Gastroesophageal sphincter (tissue), 4 donors: Measurements from ENCODE around the gene NSUN6. TPM values are rescaled to one million over a fixed set of nuclear protein-coding genes. Genes with fewer than 3 reads are reported as not detected.

Source experiments
- ATAC-seq: fragments of 150-250 bp; one replicate; pipeline ENCODE4 v1.9.1; 2016; ENCODE audit warnings: mild to moderate bottlenecking, moderate library complexity
- H3K27ac ChIP-seq, 4 donors: fragments of 200-600 bp; sonication (generic) in 3 of 4; 1 replicate in 3 of 4; 2 replicates in 1 of 4; pipeline ENCODE4 v1.5.1; 2016 to 2019
- H3K27me3 ChIP-seq: fragments of 200-600 bp; sonication (generic); one replicate; pipeline ENCODE4 v1.5.1; 2019
- H3K36me3 ChIP-seq, 2 donors: fragments of 200-600 bp; sonication (generic); one replicate each; pipeline ENCODE4 v1.5.1; 2019; ENCODE audit warnings: control low read depth in 1 of 2
- H3K4me1 ChIP-seq, 3 donors: fragments of 200-600 bp; sonication (generic); 1 replicate in 2 of 3; 2 replicates in 1 of 3; pipeline ENCODE4 v1.5.1; 2016 to 2019; ENCODE audit warnings: control low read depth in 2 of 3
- H3K4me3 ChIP-seq, 2 donors: fragments of 200-600 bp; sonication (generic); one replicate each; pipeline ENCODE4 v1.5.1; 2019; ENCODE audit warnings: mild to moderate bottlenecking in 1 of 2, moderate library complexity in 1 of 2
- H3K9me3 ChIP-seq, 3 donors: fragments of 200-600 bp; sonication (generic); one replicate each; pipeline ENCODE4 v1.5.1; 2017 to 2019; ENCODE audit warnings: control low read depth in 2 of 3
- CTCF ChIP-seq, 4 experiments: fragments of 200-600 bp in 2 of 4; fragments of 450-650 bp in 2 of 4; sonication (generic) in 1 of 4; IDR thresholded peaks; one replicate each; pipeline ENCODE4 v1.5.1; 2017 to 2019; ENCODE audit warnings: antibody characterized with exemption in 4 of 4, mild to moderate bottlenecking in 2 of 4, moderate library complexity in 2 of 4
- EP300 ChIP-seq: sonication (generic); formaldehyde crosslinking; IDR thresholded peaks from one replicate; pipeline ENCODE4 v1.6.1; 2017; ENCODE audit warnings: antibody characterized with exemption, mild to moderate bottlenecking
- POLR2A ChIP-seq, 2 donors: fragments of 450-650 bp; IDR thresholded peaks; one replicate each; pipeline ENCODE4 v1.6.1; 2017; ENCODE audit warnings: antibody characterized with exemption in 2 of 2, mild to moderate bottlenecking in 2 of 2, moderate library complexity in 1 of 2
- POLR2AphosphoS5 ChIP-seq: sonication (generic); formaldehyde crosslinking; IDR thresholded peaks from one replicate; pipeline ENCODE4 v1.6.1; 2017; ENCODE audit warnings: antibody characterized with exemption
- WGBS, 2 donors: methylation state at CpG; one replicate each; pipeline ENCODE4 v1.1.5; 2018; ENCODE audit warnings: low coverage in 1 of 2; 5-methylcytosine and 5-hydroxymethylcytosine counted together
- total RNA-seq, 4 donors: library from RNA; depleted of rRNA; stranded (reverse); fragments of >200 nt; gene quantifications; one replicate each; pipeline ENCODE4 v1.1.0, GENCODE V29; 2016

NSUN6 gene
- total RNA-seq, 4 donors from 2014 or later = 5.9 to 16.7 (median 7.1) TPM

DNA sequence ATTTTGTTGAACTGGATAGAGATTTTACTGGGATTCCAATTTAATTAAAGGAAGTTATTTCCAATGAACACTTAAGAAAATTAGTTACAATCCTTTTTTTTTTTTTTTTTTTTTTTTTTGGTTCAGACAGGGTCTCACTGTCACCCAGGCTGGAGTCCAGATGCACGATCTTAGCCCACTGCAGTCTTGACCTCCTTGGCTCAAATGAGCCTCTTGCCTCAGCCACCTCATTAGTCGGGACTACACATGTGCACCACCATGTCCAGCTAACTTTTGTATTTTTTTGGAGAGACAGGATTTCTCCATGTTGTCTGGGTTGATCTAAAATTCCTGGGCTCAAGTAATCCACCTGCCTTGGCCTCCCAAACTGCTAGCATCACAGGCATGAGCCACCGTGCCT lies 5.3 kb upstream of the NSUN6 start:
- WGBS, 2 donors = 62 to 100% methylated on average over 1 to 3 of the region's 3 CpGs
- no peak overlapping the region for H3K4me3 ChIP-seq

DNA sequence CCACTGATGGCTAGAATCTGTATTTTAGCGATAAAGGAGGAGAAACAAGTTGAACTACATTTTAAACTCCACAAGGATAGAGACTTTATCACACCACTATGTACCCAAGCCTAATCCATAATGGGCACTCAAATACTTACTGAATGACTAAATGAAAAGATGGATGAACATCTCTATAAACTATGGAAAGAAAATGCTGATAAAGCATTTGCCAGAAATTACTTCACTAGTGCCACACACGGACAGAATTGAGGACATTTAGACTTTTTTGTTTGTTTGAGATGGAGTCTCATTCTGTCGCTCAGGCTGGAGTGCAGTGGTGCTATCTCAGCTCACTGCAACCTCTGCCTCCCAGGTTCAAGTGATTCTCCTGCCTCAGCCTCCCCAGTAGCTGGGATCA lies 1.7 kb upstream of the NSUN6 start:
- H3K27me3 ChIP-seq = no peaks in the 10 kb centered on the region
- H3K36me3 ChIP-seq = peaks cover 0 to 8% of the 10 kb centered on the region in 2 donors
- no peak overlapping the region for H3K4me3 ChIP-seq
- ATAC-seq = no peak
- TF ChIP-seq POLR2A (IDR thresholded peaks at IDR 0.05) (no peak), POLR2AphosphoS5 (no peak), EP300 (no peak), CTCF (IDR thresholded peaks at IDR 0.05) (no peak)
- H3K27ac ChIP-seq = no peak overlapping the region
- WGBS, 2 donors = 71 to 78% methylated on average over 3 of the region's 3 CpGs
- H3K9me3 ChIP-seq = no peaks in the 10 kb centered on the region
- H3K4me1 ChIP-seq = peaks cover 3 to 39% (median 4%) of the 10 kb centered on the region in 3 donors

More for the DNA sequence above, 5.3 kb upstream of the NSUN6 start:
- H3K36me3 ChIP-seq = peaks cover 0 to 8% of the 10 kb centered on the region in 2 donors
- peaks cover 5 to 34% (median 10%) of the 10 kb centered on the region in 3 donors for H3K4me1 ChIP-seq
- H3K9me3 ChIP-seq = no peaks in the 10 kb centered on the region
- no peak overlapping the region for H3K27ac ChIP-seq
- no peak for ATAC-seq
- no peaks in the 10 kb centered on the region for H3K27me3 ChIP-seq
- TF ChIP-seq POLR2AphosphoS5 = no peak
- TF ChIP-seq POLR2A (IDR thresholded peaks at IDR 0.05) = no peak
- no peak for TF ChIP-seq EP300
- no peak for TF ChIP-seq CTCF (IDR thresholded peaks at IDR 0.05)

DNA sequence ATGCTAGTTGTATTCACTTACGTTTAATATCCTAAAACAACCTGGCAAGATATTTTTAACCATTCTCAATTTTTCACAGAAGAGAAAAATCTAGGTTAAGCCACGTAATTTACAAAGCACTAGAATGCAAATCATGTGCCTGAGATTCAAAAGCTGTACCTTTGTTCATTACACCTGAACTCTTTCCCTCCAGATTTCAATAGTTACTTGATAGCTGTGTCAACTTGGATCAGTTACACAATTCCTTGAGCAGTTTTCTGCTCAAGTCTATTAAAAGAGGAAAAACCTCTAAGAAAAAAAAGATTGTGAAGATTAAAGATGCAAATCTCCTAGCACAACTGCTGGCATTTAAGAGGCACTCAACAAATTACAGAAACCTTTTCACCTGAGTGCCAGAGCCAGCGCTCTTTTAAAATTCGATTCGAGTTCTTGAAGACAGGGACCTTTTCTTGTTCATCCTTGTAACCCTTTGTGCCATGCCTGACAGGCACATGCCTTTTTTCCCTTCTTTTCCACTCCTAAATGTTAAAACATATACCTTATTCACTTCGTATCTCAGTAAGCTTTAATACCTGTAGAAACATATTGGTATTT lies 886 bp downstream of the NSUN6 start:
- 5 to 8% methylated on average over 6 of the region's 6 CpGs for WGBS, 2 donors
- Histone ChIP-seq H3K27ac (peak overlapping the region in 1 of 4 donors; percentile 86), H3K27me3 (no peaks in the 10 kb centered on the region), H3K36me3 (peaks cover 0 to 25% of the 10 kb centered on the region in 2 donors), H3K4me3 (peak overlapping the region; percentile 46 to 71), H3K4me1 (peaks cover 3 to 33% (median 4%) of the 10 kb centered on the region in 3 donors), H3K9me3 (no peaks in the 10 kb centered on the region)
- TF ChIP-seq CTCF (IDR thresholded peaks at IDR 0.05) (no peak), POLR2A (IDR thresholded peaks at IDR 0.05) (no peak), EP300 (no peak), POLR2AphosphoS5 (no peak)
- ATAC-seq = no peak

DNA sequence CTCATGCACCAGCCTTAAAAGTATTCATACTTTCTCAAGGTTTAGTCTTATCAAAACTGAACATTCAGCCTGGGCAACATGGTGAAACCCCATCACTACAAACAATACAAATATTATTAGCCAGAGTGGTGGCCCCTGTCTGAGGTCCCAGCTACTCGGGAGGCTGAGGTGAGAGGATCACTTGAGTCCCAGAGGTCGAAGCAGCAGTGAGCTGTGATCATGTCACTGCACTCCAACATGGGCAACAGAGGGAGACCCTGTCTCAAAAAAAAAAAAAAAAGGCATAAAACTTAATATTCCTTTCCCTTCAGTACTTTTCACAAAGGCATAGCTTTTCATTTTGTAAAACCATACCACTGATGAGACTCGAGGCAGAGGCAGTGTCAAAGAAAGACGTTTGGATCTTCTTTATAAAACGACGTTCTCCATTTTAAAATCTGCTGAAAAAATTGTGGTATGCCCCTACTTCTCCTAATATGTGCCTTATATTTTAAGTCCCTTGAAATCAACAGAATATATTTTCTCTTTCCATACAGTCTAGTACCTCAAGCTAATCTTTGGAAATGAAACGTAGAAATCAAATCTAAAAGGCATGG lies 1.9 kb downstream of the NSUN6 start:
- Histone ChIP-seq H3K4me1 (peaks cover 3 to 33% (median 4%) of the 10 kb centered on the region in 3 donors), H3K27ac (no peak overlapping the region), H3K36me3 (peaks cover 0 to 29% of the 10 kb centered on the region in 2 donors), H3K27me3 (no peaks in the 10 kb centered on the region), H3K9me3 (no peaks in the 10 kb centered on the region), H3K4me3 (no peak overlapping the region)
- no peak for TF ChIP-seq EP300
- no peak for TF ChIP-seq CTCF (IDR thresholded peaks at IDR 0.05)
- TF ChIP-seq POLR2A (IDR thresholded peaks at IDR 0.05) = no peak
- ATAC-seq = no peak
- WGBS, 2 donors = 62 to 77% methylated on average over 7 of the region's 7 CpGs

GRCh38 chr10:18647945-18648344 lies 3.4 kb downstream of the NSUN6 start:
- Histone ChIP-seq H3K4me1 (peaks cover 3 to 33% (median 4%) of the 10 kb centered on the region in 3 donors), H3K9me3 (no peaks in the 10 kb centered on the region), H3K27ac (no peak overlapping the region), H3K27me3 (no peaks in the 10 kb centered on the region), H3K36me3 (peaks cover 0 to 23% of the 10 kb centered on the region in 2 donors), H3K4me3 (no peak overlapping the region)
- WGBS, 2 donors = 90 to 97% methylated on average over 3 of the region's 3 CpGs
- TF ChIP-seq POLR2AphosphoS5 (no peak), POLR2A (IDR thresholded peaks at IDR 0.05) (no peak), EP300 (no peak), CTCF (IDR thresholded peaks at IDR 0.05) (no peak)
- ATAC-seq = no peak
